HG02852 (cell line): ENCODE measurements around the gene BCL6.

ENCODE experiments used
- ATAC-seq: cut with Tn5 transposase; IDR thresholded peaks from one replicate; pipeline ENCODE4 v1.9.1; 2021; ENCODE audit warnings: mild to moderate bottlenecking, moderate library complexity; ENCODE audit not compliant: unreplicated experiment

BCL6 gene

GRCh38 chr3:187762792-187763191, 17.5 kb upstream of the BCL6 start:
- no peak for ATAC-seq

- no peak for ATAC-seq
Measured at GRCh38 chr3:187759601-187760000, 14.3 kb upstream of the BCL6 start.

GRCh38 chr3:187758318-187758955, 13.2 kb upstream of the BCL6 start:
- ATAC-seq = no peak

GRCh38 chr3:187753516-187753915, 8.2 kb upstream of the BCL6 start:
- ATAC-seq = no peak

- no peak for ATAC-seq
Measured at GRCh38 chr3:187750513-187751123, 5.3 kb upstream of the BCL6 start.

- no peak for ATAC-seq
Measured at GRCh38 chr3:187750006-187750512, 4.8 kb upstream of the BCL6 start.

- ATAC-seq = peak; percentile 31
Measured at GRCh38 chr3:187748050-187748481, 2.8 kb upstream of the BCL6 start.

GRCh38 chr3:187747506-187747905, 2.2 kb upstream of the BCL6 start:
- no peak for ATAC-seq

GRCh38 chr3:187746442-187747281, 1.4 kb upstream of the BCL6 start:
- ATAC-seq = no peak

GRCh38 chr3:187746059-187746441, 782 bp upstream of the BCL6 start:
- no peak for ATAC-seq

GRCh38 chr3:187744169-187745151, 808 bp downstream of the BCL6 start:
- no peak for ATAC-seq

- ATAC-seq = no peak
Measured at GRCh38 chr3:187743195-187744141, 1.8 kb downstream of the BCL6 start.

- ATAC-seq = no peak
Measured at GRCh38 chr3:187742351-187743171, 2.7 kb downstream of the BCL6 start.

- no peak for ATAC-seq
Measured at GRCh38 chr3:187741403-187742350, 3.6 kb downstream of the BCL6 start.

GRCh38 chr3:187740421-187741399, 4.6 kb downstream of the BCL6 start:
- no peak for ATAC-seq
